LHCN-M2 (cell line): ENCODE data around the gene BRSK2. TPM values are rescaled to one million over a fixed set of nuclear protein-coding genes. Genes with fewer than 3 reads are reported as not detected.

Source experiments
- DNase-seq: peaks from one replicate; pipeline ENCODE4 v3.0.0-alpha.2; 2012; ENCODE audit warnings: low read depth
- total RNA-seq: library from RNA; depleted of rRNA; stranded (reverse); fragments of >200 nt; gene quantifications from 2 replicates; pipeline ENCODE4 v1.2.3, GENCODE V29; 2014; rRNA removed

BRSK2 gene
- total RNA-seq, 1 experiment from 2014 or later, result 0.34 TPM

- no peak for DNase-seq
These were observed 121.2 kb downstream of the BRSK2 start for GRCh38 chr11:1510928-1511327.

GRCh38 chr11:1511937-1512496 is 122.3 kb downstream of the BRSK2 start:
- DNase-seq, result no peak

Other genes with a start within 250 kb of the BRSK2 start
- not detected in 2 replicates for gene MUC5AC, start 232.0 kb upstream of the BRSK2 start, total RNA-seq
- gene MUC5B, start 166.9 kb upstream of the BRSK2 start, total RNA-seq, result not detected in 2 replicates
- 31.5 and 42.1 TPM in 2 replicates for gene TOLLIP, start 80.3 kb upstream of the BRSK2 start, total RNA-seq
- gene MOB2, start 96.8 kb downstream of the BRSK2 start, total RNA-seq, result 11.9 and 19.9 TPM in 2 replicates
- gene DUSP8, start 182.3 kb downstream of the BRSK2 start, total RNA-seq, result not detected in 2 replicates
- not detected in 2 replicates for gene KRTAP5-1, start 195.3 kb downstream of the BRSK2 start, total RNA-seq
- gene KRTAP5-2, start 208.4 kb downstream of the BRSK2 start, total RNA-seq, result not detected in 2 replicates
- not detected in 2 replicates for gene KRTAP5-3, start 218.5 kb downstream of the BRSK2 start, total RNA-seq
- gene KRTAP5-4, start 232.2 kb downstream of the BRSK2 start, total RNA-seq, result not detected in 2 replicates
- not detected in 2 replicates for gene KRTAP5-5, start 239.8 kb downstream of the BRSK2 start, total RNA-seq